CD4-positive, alpha-beta T cell treated with Interleukin-15 for 1 hour (primary cell): ENCODE results near the gene RPL6.

ENCODE experiments used
- DNase-seq: peaks from one replicate; pipeline ENCODE4 v3.0.0-alpha.2; 2020

Gene RPL6

DNA sequence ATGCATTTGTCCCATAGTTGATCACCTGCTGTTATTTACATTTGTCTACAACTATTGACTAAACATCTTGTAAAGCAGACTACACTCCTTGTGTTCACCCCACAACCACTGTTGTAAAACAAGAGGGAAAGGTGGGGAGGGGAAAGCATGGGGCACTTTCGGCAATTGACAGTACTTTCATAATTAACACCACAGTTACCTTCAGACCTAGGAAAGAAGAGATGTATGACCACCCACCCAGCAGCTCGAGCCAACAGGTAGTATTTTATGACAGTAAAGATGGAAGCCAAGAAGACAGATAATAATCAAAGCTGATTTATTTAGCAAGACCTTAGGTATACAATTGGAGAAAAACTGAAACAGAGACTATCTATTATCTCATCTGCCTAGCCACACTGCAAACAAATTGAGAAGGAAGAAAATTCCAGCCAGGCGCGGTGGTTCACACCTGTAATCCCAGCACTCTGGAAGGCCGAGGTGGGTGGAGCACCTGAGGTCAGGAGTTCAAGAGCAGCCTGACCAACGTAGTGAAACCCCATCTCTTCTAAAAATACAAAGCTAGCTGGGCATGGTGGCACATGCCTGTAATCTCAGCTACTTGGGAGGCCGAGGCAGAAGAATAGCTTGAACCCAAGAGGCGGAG lies 38.4 kb downstream of the RPL6 start:
- no peak for DNase-seq

DNA sequence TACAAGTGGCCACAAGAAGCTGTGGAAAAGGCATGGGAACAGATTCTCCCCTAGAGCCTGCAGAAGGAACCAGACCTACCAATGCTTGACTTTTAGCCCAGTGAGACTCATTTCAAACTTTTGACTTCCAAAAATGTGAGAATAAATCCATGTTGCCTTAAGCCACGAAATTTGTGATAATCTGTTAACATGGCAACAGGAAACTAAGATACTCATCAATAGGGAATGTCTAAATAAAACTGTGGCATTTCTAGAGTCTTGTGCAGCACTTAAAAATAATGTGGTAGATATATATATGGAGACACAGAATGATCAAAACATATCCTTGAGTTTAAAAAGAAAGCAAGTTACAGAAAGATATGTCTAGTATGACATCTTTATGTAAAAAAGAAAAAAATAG lies 39.2 kb downstream of the RPL6 start:
- no peak for DNase-seq

DNA sequence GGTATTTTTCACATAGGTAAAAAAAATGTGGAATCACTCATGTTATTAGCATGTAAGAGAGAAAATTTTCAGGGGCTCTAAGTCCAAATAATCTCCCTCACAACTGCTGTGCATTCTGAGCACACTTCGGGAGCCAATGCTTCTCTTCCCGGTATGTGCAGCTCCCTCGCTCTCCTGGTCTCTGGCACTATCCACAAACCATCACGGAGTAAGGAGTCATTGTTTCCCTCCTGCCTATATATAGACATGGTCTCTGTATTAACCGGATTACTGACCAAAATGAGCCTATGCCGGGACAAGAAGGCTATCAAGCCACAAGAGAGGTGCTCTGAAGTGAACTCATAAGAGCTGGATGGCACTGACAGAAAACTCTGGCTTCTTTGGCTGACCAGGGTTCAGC lies 40.5 kb downstream of the RPL6 start:
- no peak for DNase-seq

DNA sequence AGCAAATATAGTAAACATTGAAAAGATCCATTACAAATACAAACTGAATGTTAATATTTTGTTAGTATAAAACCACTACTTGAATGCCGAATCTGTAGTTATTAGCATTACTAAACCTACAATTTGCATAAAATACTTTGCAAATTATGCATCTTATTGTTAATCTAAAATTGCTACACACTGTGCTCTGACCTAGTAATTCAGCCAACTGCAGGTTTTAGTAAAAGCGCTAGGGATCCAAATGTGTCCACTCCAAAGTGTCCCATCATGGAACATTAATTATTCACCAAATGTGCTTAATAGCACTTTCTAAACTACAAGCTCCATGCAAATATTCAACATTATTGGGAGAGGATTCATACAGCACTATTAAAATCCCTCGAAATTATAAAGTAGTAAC lies 41.4 kb downstream of the RPL6 start:
- DNase-seq, result no peak

DNA sequence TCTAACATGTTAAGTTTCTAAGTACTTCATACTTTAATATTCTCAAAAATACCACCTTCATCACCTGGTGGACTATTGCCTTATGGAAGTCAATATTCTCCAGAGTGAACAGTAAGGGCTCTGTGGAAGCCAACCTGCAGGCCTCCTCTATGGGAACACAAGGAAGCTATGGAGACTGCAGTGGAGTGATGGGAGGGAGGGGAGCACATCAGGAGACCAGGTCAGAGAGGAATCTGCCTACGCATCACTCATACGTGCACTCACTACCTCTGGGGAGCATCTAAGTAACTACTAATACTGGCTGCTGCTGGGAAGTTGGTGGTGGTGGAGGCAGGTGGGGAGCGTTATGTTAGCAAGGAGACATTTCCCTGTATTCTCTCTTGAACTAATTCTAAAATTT lies 47.1 kb downstream of the RPL6 start:
- no peak for DNase-seq

DNA sequence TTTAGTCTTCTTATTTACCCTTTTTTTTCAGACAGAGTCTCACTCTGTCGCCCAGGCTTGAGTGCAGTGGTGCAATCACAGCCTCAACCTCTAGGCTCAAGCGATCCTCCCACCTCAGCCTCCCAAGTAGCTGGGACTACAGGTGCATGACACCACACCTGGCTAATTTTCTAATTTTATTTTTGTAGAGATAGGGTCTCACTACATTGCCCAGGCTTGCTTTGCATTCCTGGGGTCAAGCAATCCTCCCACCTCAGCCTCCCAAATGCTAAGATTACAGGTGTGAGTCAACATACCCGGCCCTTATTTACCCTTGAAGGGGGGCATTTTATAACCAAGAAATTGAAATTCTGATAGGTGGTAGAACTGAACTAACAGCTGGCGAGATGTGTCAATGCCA lies 48.1 kb downstream of the RPL6 start:
- DNase-seq, result no peak

DNA sequence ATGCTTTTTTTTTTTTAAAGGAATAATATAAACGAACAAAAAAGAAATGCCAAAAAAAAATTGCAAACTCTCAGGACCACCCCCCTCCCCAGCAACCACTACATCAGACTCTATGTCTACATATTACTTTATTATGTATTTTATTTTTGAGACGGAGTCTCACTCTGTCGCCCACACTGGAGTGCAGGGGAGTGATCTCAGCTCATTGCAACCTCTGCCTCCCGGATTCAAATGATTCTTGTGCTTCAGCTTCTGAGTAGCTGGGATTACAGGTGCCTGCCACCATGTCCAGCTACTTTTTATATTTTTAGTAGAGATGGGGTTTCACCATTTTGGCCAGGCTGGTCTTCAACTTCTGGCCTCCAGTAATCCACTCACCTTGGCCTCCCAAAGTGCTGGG lies 50.1 kb downstream of the RPL6 start:
- DNase-seq, result no peak

DNA sequence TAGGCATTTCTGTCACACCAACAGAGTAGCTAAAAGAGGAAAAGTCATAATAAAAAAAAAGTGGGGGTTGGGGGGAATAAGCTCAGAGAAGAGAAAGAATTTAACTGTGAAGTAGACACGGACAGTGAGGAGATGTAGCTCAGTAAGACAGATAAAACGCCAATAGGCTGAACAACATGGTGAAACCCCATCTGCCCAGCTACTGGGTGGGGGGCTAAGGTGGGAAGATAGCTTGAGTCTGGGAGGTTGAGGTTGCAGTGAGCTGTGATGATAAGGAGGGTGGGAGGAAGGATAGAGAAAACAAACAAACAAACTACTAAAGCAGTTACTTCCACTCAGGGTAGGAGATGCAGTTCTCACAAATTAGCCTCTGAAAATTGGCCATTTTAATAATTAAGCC lies 52.2 kb downstream of the RPL6 start:
- no peak for DNase-seq
